Loucy (cell line): ENCODE data around the gene CACNG1.
"Not testable (repeated sequence)": the region's sequence is repeated elsewhere in the genome, so short reads cannot be mapped to it uniquely, and the experiment has no call there.

ENCODE experiments used
- H2AFZ ChIP-seq: fragments of 200-600 bp; sonication (generic); 2 replicates; pipeline ENCODE4 v1.6.0; 2016; ENCODE audit warnings: antibody characterized with exemption, mild to moderate bottlenecking, low read length, moderate library complexity
- H3F3A ChIP-seq: fragments of 200-600 bp; 2 replicates; pipeline ENCODE4 v1.6.0; 2016; ENCODE audit warnings: antibody characterized with exemption, low read depth, mild to moderate bottlenecking
- H3K27me3 ChIP-seq: fragments of 200-600 bp; sonication (generic); 2 replicates; pipeline ENCODE4 v1.6.1; 2014; ENCODE audit warnings: low read length, mild to moderate bottlenecking; ENCODE audit not compliant: insufficient read depth, poor library complexity, severe bottlenecking
- H3K36me3 ChIP-seq: fragments of 200-600 bp; sonication (generic); 2 replicates; pipeline ENCODE4 v1.6.1; 2016; ENCODE audit warnings: low read length; ENCODE audit not compliant: insufficient read depth
- H3K4me1 ChIP-seq: fragments of 200-600 bp; sonication (generic); 2 replicates; pipeline ENCODE4 v1.5.1; 2014; ENCODE audit warnings: low read length, mild to moderate bottlenecking; ENCODE audit not compliant: insufficient read depth, poor library complexity, severe bottlenecking
- H3K4me2 ChIP-seq: fragments of 200-600 bp; sonication (generic); 2 replicates; pipeline ENCODE4 v1.6.0; 2014; ENCODE audit warnings: antibody characterized with exemption, low read length, low read depth, mild to moderate bottlenecking; ENCODE audit not compliant: poor library complexity, severe bottlenecking
- H3K4me3 ChIP-seq: fragments of 200-600 bp; sonication (generic); 2 replicates; pipeline ENCODE4 v1.5.1; 2014; ENCODE audit warnings: low read length, mild to moderate bottlenecking, mixed read lengths; ENCODE audit not compliant: poor library complexity, severe bottlenecking
- H3K79me2 ChIP-seq: fragments of 200-600 bp; sonication (generic); 2 replicates; pipeline ENCODE4 v1.6.1; 2014; ENCODE audit warnings: low read length; ENCODE audit not compliant: insufficient read depth
- H3K9ac ChIP-seq: fragments of 200-600 bp; sonication (generic); 2 replicates; pipeline ENCODE4 v1.6.0; 2014; ENCODE audit warnings: mild to moderate bottlenecking, low read depth, low read length, moderate library complexity; ENCODE audit not compliant: poor library complexity, severe bottlenecking
- H3K9me2 ChIP-seq: fragments of 200-600 bp; sonication (generic); replicated peaks from 2 replicates; pipeline ENCODE4 v1.6.1; 2016; ENCODE audit warnings: low read depth, low read length, mixed read lengths
- H3K9me3 ChIP-seq: fragments of 200-600 bp; sonication (generic); 2 replicates; pipeline ENCODE4 v1.6.1; 2014; ENCODE audit warnings: mild to moderate bottlenecking, antibody characterized with exemption, low read length, low read depth; ENCODE audit not compliant: insufficient read depth
- H4K20me1 ChIP-seq: fragments of 200-600 bp; sonication (generic); 2 replicates; pipeline ENCODE4 v1.6.0; 2014; ENCODE audit warnings: antibody characterized with exemption, low read length, mild to moderate bottlenecking; ENCODE audit not compliant: insufficient read depth, poor library complexity, severe bottlenecking
- EZH2phosphoT487 ChIP-seq: fragments of 200-600 bp; IDR thresholded peaks from 2 replicates; pipeline ENCODE4 v1.6.1; 2018; ENCODE audit warnings: antibody characterized with exemption, mild to moderate bottlenecking, moderate library complexity, borderline replicate concordance
- TF ChIP-seq, protein P1 (sequence below): fragments of 200-600 bp; sonication (generic); conservative IDR thresholded peaks from 2 replicates; pipeline ENCODE4 v1.5.1; 2014; ENCODE audit warnings: mild to moderate bottlenecking, antibody characterized with exemption, low read length

Gene CACNG1

GRCh38 chr17:67038861-67039365, 5.4 kb upstream of the CACNG1 start:
- Histone ChIP-seq H3K79me2 (no peaks in the 10 kb centered on the region), H3K27me3 (no peaks in the 10 kb centered on the region), H3K9me3 (no peaks in the 10 kb centered on the region), H3K4me1 (no peaks in the 10 kb centered on the region), H2AFZ (no peak overlapping the region), H3K4me2 (no peak overlapping the region), H3K36me3 (no peaks in the 10 kb centered on the region), H4K20me1 (no peaks in the 10 kb centered on the region), H3F3A (no peaks in the 10 kb centered on the region), H3K4me3 (no peak overlapping the region), H3K9ac (no peak overlapping the region), H3K9me2 (no peaks in the 10 kb centered on the region)
- no peak for TF ChIP-seq EZH2phosphoT487
- TF ChIP-seq, protein P1, sequence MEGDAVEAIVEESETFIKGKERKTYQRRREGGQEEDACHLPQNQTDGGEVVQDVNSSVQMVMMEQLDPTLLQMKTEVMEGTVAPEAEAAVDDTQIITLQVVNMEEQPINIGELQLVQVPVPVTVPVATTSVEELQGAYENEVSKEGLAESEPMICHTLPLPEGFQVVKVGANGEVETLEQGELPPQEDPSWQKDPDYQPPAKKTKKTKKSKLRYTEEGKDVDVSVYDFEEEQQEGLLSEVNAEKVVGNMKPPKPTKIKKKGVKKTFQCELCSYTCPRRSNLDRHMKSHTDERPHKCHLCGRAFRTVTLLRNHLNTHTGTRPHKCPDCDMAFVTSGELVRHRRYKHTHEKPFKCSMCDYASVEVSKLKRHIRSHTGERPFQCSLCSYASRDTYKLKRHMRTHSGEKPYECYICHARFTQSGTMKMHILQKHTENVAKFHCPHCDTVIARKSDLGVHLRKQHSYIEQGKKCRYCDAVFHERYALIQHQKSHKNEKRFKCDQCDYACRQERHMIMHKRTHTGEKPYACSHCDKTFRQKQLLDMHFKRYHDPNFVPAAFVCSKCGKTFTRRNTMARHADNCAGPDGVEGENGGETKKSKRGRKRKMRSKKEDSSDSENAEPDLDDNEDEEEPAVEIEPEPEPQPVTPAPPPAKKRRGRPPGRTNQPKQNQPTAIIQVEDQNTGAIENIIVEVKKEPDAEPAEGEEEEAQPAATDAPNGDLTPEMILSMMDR = no peak

- Histone ChIP-seq H3K79me2 (no peaks in the 10 kb centered on the region), H3K9me2 (no peaks in the 10 kb centered on the region), H2AFZ (no peak overlapping the region), H3K4me2 (no peak overlapping the region), H3K36me3 (no peaks in the 10 kb centered on the region), H3K27me3 (no peaks in the 10 kb centered on the region), H3F3A (no peaks in the 10 kb centered on the region), H3K9ac (no peak overlapping the region), H3K4me1 (no peaks in the 10 kb centered on the region), H3K9me3 (no peaks in the 10 kb centered on the region), H3K4me3 (no peak overlapping the region), H4K20me1 (no peaks in the 10 kb centered on the region)
- TF ChIP-seq EZH2phosphoT487 = no peak
- TF ChIP-seq, protein P1 = no peak
These were observed 3.7 kb upstream of the CACNG1 start for GRCh38 chr17:67040652-67041051.

GRCh38 chr17:67041119-67041518, 3.2 kb upstream of the CACNG1 start:
- H3K27me3 ChIP-seq, H3K9ac ChIP-seq, H3K4me1 ChIP-seq, H3K4me2 ChIP-seq, H3K9me3 ChIP-seq, H3K4me3 ChIP-seq, H2AFZ ChIP-seq, H4K20me1 ChIP-seq, H3K79me2 ChIP-seq, H3K9me2 ChIP-seq, H3F3A ChIP-seq, H3K36me3 ChIP-seq: not testable (repeated sequence)

- Histone ChIP-seq H2AFZ (no peak overlapping the region), H3K36me3 (no peaks in the 10 kb centered on the region), H3F3A (no peaks in the 10 kb centered on the region), H3K9me3 (no peaks in the 10 kb centered on the region), H3K4me3 (no peak overlapping the region), H3K27me3 (no peaks in the 10 kb centered on the region), H3K4me2 (no peak overlapping the region), H4K20me1 (no peaks in the 10 kb centered on the region), H3K9ac (no peak overlapping the region), H3K9me2 (no peaks in the 10 kb centered on the region), H3K4me1 (no peaks in the 10 kb centered on the region), H3K79me2 (no peaks in the 10 kb centered on the region)
- no peak for TF ChIP-seq EZH2phosphoT487
- TF ChIP-seq, protein P1 = no peak
These were observed 2.8 kb upstream of the CACNG1 start for GRCh38 chr17:67041531-67041930.
